C4-2B (cell line): ENCODE measurements around the gene PTBP3.

ENCODE experiments used
- H3K27ac ChIP-seq: fragments of 450-650 bp; 2 replicates; pipeline ENCODE4 v1.5.1; 2017
- CTCF ChIP-seq: fragments of 450-650 bp; conservative IDR thresholded peaks from 2 replicates; pipeline ENCODE4 v1.5.1; 2017; ENCODE audit warnings: mild to moderate bottlenecking
- ZFX ChIP-seq: fragments of 450-650 bp; IDR thresholded peaks from 2 replicates; pipeline ENCODE4 v1.6.1; 2017

PTBP3 gene

GRCh38 chr9:112327718-112328450, 5.5 kb downstream of the PTBP3 start:
- no peak overlapping the region for H3K27ac ChIP-seq
- TF ChIP-seq CTCF (no peak), ZFX (no peak)

GRCh38 chr9:112326194-112326593, 7.2 kb downstream of the PTBP3 start:
- H3K27ac ChIP-seq = no peak overlapping the region
- TF ChIP-seq CTCF (no peak), ZFX (no peak)

GRCh38 chr9:112325600-112325999, 7.8 kb downstream of the PTBP3 start:
- no peak overlapping the region for H3K27ac ChIP-seq
- TF ChIP-seq CTCF (no peak), ZFX (no peak)

- TF ChIP-seq CTCF = no peak
- no peak for TF ChIP-seq ZFX
- no peak overlapping the region for H3K27ac ChIP-seq
Observed at GRCh38 chr9:112325127-112325526, 8.3 kb downstream of the PTBP3 start.

GRCh38 chr9:112323378-112323854, 10.0 kb downstream of the PTBP3 start:
- H3K27ac ChIP-seq = no peak overlapping the region
- no peak for TF ChIP-seq ZFX
- no peak for TF ChIP-seq CTCF

- H3K27ac ChIP-seq = no peak overlapping the region
- TF ChIP-seq CTCF = no peak
- TF ChIP-seq ZFX = no peak
Observed at GRCh38 chr9:112322701-112323377, 10.6 kb downstream of the PTBP3 start.

GRCh38 chr9:112316258-112316943, 17.0 kb downstream of the PTBP3 start:
- no peak overlapping the region for H3K27ac ChIP-seq
- no peak for TF ChIP-seq ZFX
- TF ChIP-seq CTCF = no peak
